COR-L47 (cell line): Measurements from ENCODE around the gene TAF1B.
"Not testable (repeated sequence)": the region's sequence is repeated elsewhere in the genome, so short reads cannot be mapped to it uniquely, and the experiment has no call there.

Experiments
- DNase-seq: peaks from one replicate; lab custom pipeline; 2025; lab: John Stamatoyannopoulos, UW

The TAF1B gene

DNA sequence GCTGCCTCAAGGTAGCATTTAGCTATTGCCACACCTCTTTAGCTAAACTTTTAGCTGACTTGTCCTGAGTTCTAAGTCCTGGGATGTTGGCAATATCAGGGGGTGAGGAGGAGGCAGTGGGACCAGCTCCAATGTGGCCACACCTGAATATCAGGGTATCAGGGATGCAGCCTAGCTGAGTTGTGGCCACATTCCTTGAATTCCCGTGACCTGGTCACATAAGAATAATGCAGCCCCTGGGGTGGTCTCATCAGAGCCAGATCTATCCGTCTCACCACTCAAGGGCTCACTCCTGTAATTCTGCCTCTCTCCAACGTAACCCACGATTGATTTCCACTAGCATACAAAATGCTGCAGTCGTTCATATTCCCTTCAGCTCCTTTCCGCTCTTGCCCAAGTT, 11.6 kb upstream of the TAF1B start:
- no peak for DNase-seq

DNA sequence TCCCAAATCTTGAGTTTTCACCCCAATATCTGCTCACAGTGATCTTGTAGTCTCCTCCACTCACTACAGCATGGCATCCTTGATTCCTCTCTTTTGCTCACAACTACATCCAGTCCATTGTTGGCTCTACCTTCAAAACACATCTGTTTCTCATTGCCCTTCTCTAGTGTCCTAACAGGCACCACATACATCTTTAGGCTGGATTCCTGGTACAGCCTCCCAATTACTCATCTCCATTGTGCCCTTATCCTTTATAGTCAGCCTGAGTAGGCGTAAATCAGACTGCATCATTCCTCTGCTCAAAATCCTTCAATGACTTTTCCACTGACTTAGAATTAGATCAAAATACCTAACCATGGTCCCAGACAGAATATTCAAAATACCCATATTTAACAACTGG, 10.7 kb upstream of the TAF1B start:
- DNase-seq: no peak

DNA sequence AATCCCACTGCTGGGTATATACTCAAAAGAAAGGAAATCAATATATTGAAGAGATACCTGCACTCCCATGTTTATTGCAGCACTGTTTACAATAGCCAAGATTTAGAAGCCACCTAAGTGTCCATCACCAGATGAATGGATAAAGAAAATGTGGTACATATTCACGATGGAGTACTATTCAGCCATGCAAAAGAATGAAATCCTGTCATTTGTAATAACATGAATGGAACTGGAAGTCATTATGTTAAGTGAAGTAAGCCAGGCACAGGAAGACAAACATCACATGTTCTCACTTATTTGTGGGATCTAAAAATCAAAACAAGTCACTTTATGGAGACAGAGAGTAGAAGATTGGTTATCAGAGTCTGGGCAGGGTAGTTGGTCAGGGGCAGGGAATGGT, 8.2 kb upstream of the TAF1B start:
- not testable (repeated sequence) for DNase-seq

DNA sequence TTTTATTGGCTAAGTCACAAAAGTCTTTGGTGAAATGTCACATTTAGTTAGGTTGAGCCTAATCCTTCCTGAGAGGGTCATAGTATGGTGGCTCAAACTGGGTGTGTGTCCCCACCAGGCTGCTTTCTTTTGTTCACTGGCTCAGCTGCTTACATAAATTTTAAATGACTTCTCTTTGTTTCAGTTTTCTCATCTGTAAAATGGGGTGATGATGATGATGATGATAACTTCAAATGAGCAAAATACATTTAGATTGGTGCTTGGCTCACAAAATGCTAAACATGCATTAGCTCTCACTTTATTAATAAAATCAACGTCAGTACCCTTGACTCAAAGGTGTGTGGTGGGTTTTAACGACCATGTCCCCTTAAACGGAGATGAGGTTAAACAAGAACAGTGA, 7.2 kb upstream of the TAF1B start:
- DNase-seq: no peak

DNA sequence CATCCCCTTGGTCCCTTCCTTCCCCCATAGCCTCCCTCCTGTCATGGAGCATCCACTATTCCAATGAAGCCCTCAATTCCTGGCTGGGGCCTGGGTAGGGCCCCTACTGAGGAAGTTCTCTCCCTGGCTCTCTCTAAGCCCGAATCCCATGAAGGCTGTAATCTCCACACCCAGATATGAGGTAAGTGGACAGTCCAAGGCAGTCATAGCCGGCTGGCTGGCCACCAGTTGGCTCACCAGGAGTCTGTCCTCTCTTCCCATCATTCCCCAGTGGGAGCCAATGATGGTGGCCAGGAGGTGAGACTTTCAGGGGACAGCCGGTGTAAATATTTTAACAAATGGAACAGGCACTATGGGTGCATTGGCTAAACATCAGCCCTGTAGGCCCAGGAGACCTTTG, 6.8 kb upstream of the TAF1B start:
- no peak for DNase-seq

DNA sequence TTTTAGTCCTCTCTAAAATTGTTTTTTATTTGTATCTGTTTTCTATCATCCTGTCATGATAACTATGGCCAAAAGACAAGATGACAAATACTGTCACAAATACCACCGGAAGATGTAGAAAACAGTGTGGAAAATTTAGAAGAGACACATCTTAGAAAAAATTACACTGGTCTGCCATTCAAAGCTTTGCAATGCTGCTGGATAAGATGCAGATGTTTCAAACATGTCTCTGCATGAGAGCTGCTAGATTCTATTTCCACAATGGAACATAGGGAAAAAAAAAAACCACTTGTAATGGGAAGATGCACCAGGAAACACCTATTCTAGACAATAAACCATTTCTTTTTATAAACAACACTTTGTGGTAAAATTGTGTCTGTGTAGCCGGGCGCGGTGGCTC, 5.8 kb upstream of the TAF1B start:
- DNase-seq: no peak

DNA sequence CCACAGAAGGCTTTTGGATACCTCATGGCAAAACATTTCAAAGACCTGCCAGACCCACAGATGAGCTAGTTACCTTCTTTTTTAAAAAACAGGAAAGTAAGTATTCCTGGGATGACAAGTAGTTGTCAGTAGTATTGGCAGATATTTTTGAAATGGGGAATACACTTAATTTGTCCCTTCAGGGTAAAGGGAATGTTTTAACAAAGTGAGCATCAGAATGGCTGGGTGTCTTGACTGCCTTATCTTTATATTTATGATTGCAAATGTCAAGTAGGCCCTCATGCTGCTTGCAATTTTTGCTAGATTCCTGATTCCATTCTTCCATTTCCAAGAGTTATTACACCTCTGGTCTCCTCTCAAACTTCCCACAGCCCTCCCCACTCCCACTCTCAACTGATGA, 4.9 kb upstream of the TAF1B start:
- DNase-seq: no peak

DNA sequence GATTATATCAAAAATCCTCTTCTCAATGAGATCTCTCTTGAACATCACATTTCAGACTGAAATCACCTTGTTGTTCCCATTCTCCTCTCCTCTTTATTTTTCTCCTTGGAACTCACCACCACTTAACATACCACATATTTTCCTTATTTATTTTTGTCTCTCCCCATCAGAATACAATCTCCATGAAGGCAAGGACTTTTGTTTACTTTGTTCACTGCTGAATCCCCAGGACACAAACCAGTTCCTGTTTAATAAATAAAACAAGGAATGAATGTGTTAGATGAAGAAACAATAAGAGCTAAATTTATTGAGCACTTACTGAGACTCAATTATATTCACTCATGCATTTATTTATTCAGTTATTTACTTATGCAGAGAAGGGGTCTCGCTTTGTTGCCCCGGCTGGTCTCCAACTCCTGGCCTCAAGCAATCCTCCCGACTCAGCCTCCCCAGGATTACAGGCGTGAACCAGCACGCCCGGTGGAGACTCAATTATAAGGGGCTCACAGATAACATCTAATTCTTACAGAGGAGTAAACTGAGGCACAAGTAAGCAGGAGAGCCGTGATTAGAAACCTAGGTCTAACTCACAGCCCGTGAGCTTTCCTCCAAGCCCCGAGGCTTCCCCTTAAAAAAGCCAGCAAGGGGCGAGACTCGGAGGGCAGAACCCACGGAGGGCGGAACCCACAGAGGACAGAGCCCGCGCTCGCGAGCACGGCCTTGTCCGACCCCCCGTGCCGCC, 616 bp upstream of the TAF1B start:
- DNase-seq: no peak

DNA sequence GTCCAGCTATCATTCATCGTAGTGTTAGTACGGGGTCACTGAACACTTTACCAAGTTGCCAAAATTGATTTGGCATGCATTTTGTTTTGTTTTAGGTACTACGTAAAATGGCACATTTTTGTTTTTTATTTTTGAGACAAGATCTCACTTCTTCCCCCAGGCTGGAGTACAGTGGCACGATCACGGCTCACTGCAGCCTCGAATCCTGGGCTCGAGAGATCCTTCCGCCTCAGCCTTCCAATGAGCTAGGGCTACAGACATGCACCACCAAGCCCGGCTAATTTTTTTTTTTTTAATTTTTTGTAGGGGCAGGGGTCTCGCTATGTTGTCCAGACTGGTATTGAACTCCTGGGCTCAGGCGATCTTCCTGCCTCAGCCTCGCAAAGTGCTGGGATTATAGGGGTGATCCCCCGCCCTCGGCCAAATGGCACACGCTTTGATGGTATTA, 786 bp downstream of the TAF1B start:
- DNase-seq: no peak

DNA sequence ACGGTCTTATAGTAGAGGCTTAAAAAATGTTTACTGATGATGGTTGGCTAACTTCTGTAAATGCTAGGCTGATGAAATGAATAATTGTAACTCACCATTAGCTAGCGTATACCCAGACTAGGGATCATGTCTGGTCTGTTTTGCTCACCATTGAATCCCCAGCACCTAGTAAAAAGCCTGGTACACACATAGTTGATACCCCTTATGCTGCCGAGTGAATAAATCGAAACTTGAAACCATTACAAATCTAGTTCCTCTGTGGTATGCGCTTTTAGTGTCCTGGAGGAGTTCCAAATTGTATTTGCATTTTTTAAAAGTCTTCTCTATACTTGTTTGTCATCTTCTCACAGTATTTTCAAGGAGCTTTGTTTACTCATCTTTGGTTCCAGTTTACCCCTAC, 1.3 kb downstream of the TAF1B start:
- no peak for DNase-seq

DNA sequence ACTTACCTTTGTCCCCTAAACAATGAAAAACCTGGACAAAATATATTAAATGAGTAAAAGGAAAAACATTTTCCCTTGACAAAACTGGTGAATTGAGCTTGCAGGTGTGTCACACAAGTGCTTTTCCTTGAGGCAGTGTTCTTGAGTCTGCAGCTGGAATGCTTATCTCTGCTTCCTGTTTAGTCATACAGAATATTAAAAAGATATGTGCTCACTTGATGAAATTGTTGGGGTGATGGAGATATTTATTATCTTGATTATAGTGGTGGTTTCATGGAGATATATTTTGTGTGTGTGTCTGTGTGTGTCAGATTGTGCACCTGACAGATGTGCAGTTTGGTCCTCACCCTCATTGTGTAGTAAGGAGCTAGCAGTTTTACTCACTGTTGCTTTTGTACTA, 3.3 kb downstream of the TAF1B start:
- DNase-seq: no peak

DNA sequence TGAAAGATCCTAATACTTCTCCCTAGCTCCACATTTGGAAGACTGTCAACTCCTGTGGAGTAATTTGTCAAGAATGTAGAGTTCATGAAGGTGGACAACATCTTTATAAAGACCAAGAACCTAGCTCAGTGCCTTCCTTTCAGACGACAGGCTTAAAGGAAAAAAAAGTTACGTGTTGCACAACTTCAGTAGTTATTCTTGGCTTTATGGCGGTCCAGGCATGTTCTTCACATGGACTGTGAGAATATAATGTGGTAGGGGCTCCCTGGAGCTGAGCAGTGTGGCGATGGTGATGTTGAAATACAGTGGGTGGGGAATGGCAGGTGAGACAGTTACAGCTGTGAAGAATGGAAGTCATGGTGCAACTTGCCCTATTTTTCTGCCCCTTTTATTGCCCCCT, 3.9 kb downstream of the TAF1B start:
- DNase-seq: no peak

DNA sequence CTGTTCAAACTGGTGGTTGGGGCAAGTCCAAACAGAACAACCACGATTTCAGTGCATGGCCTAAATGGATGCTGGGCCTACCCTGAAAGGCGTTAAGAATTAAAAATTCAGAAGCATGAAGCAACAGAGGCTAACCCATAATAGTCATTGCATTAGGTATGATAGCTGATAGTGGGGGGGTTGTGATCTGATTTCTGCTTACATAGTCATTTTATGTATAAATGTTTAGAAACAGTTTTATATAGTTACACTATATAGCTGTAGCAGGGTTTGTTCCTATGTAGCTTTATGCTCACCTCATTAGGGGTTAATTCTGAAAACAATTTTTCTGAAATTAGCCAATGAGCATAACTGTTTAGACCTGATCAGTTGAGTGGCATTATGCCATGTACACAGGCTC, 9.6 kb downstream of the TAF1B start:
- no peak for DNase-seq

DNA sequence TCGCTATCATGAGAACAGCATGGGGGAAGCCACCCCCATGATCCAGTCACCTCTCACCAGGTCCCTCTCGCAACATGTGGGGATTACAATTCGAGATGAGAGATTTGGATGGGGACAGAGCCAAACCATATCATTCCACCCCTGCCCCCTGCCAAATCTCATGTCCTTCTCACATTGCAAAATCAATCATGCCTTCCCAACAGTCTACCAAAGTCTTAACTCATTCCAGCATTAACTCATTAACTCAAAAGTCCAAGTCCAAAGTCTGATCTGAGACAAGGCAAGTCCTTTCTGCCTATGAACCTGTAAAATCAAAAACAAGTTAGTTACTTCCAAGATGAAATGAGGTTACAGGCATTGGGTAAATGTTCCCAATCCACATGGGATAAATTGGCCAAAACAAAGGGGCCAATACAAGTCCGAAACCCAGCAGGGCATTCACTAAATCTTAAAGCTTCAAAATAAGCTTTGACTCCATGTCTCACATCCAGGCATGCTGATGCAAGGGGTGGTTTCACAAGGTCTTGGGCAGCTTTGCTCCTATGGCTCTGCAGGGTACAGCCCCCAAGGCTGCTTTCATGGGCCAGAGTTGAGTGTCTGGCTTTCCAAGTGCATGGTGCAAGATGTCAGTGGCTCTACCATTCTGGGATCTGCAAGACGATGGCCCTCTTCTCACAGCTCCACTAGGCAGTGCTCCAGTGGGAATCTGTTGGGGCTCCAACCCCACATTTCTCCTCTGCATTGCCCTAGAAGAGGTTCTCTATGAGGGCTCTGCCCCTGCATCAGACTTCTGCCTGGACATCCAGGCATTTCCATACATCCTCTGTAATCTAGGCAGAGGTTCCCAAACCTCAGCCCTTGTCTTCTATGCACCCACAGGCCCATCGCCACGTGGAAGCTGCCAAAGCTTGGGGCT, 14.8 kb downstream of the TAF1B start:
- no peak for DNase-seq

DNA sequence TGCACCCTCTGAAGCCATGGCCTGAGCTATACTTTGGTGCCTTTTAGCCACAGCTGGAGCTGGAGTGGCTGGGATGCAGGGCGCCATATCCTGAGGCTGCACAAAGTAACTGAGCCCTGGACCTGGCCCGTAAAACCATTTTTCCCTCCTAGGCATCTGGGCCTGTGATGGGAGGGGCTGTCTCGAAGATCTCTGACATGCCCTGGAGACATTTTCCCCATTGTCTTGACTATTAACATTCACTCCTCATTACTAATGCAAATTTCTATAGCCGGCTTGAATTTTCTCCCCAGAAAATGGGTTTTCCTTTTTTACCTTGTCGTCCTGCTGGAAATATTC, 15.4 kb downstream of the TAF1B start:
- no peak for DNase-seq

DNA sequence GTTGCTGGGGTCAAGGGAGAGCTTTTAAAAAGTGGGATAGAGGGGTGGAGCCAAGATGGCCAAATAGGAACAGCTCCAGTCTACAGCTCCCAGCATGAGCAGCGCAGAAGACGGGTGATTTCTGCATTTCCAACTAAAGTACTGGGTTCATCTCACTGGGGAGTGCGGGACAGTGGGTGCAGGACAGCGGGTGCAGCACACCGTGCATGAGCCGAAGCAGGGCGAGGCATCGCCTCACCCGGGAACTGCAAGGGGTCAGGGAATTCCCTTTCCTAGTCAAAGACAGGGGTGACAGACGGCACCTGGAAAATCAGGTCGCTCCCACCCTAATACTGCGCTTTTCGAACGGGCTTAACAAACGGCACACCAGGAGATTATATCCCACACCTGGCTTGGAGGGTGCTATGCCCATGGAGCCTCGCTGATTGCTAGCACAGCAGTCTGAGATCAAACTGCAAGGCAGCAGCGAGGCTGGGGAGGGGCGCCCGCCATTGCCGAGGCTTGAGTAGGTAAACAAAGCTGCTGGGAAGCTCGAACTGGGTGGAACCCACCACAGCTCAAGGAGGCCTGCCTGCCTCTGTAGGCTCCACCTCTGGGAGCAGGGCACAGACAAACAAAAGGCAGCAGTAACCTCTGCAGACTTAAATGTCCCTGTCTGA, 17.8 kb downstream of the TAF1B start:
- not testable (repeated sequence) for DNase-seq

DNA sequence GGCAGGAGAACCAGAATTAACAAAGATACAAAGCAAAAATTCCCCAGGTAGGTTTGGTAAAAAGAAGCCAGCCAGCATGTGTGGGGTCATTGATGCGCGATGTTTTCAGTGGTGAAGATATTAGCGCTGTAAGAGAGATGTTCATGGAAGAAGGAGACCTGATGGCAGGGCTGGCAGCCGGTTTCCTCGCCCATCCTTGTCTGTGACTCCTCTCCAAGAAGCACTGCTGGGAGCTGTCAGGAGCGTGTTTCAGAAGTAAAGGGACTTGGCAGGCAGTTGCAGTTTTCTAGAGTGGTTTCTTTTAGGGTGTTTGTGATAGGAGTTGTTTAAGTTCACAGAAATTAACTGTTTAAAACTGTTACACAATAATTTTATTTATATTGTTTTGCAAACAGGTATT, 24.6 kb downstream of the TAF1B start:
- DNase-seq: no peak

DNA sequence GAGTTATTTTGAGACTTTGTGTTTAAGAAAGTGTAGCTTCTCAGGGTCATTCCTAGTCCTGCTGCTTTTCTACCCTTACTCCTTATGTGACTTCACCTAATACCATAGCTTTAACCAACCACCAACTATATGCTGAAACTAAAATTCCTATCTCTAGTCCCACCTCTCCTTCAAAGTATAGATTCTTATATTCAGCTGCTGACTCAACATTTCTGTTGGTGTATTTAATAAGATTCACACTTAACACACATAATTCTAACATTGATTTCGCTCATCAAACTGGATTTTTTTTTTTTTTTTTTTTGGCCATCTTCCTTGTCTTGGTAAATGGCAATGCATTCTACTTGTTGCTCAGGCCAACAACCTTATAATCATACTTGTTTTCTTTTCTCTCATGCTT, 30.1 kb downstream of the TAF1B start:
- DNase-seq: no peak

DNA sequence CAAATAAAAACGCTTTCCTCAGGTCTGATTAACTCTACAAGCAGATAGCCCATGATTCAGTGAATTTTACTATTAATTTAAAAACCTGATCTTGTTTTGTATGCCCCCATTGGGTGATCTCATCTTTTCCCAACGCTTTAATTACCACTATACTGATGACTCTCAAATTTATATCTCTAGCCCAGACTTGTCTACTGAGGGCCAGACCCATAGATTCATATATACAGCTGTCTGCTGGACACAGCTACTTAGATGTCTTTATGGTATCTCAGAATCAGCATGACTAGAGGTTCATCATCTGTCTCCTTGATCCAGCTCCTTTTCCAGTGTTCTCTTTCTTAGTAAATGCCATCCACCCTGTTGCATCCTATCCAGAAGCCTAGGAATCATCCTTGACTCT, 33.8 kb downstream of the TAF1B start:
- no peak for DNase-seq

DNA sequence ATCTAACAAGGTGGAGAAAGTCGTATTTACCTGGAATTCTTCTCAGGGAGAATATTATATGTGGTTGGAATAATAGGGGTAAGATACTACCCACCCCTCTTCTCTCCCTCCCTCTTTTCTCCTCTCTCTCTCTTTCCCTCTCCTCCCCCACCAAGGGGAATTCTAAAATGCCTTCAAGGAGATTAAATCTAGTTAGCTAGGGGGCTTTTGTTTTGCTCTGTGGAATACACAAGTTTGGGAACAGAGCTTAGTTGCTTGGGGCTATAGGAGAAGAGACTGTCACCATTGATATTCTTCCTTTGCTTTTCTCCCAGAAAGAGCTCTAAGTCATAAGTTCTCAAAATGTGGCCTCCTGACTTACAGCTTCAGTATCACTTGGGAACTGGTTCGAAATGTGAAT, 34.5 kb downstream of the TAF1B start:
- DNase-seq: no peak

DNA sequence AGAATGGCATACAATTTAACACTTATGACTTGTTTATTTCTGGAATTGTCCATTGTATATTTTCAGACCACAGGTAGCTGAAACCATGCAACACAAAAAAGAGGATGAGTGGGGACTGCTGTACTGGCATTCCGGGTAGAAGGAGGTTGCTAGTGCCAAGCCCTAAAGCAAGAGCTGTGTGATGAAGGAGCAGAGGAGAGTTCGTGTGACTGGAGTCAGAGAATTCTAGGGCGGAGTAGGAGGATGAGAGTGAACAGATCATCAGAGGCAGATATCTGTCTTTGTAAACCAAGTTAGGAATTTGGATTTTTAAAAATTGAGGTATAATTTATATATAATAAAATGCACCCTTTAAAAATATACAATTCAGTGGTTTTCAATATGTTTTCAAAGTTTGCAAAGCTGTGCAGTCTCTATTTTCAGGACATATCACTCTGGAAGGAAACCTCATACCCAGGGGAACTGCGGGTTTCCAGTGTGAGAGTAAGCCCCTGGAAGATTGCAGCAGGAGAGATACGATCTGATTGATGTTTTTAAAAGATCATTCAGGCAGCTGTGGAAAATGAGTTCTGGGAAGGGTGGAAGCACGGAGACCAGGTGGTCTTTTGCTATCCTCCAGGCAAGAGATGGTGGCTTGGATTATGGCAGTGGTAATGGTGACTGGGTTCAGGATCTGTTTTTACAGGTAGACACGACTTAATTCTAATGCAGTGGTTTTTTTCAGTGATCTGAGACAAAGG, 36.4 kb downstream of the TAF1B start:
- DNase-seq: no peak

DNA sequence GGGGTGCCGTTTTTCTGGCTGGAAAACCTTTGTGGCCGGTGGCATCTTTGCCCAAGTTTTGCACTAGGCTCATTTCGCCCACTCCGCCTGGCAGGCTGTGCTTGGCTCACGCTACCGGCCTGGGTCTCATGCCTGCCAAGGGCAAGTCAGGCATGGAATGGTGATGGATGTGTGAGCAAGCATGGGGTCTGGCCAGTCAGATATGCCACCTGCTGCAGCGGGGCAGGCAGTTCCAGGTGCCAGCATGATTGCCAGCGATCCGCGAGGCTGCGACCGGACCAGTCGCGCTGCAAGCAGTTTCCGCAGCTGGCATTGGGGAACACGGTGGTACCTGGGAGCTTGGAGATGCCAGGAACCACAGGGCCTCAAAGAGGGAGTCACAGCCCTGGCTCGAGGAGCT, 40.6 kb downstream of the TAF1B start:
- no peak for DNase-seq
